Right atrium auricular region (tissue), 2 donors: ENCODE measurements around the gene RFX6. TPM values are rescaled to one million over a fixed set of nuclear protein-coding genes. Genes with fewer than 3 reads are reported as not detected.
A peak's percentile ranks its signal among the peaks of the same experiment; 100 is the strongest.

ENCODE experiments used
- DNase-seq: peaks from one replicate; pipeline ENCODE4 v3.0.0-alpha.2; 2019; ENCODE audit warnings: low spot score
- H3K27ac ChIP-seq, 2 donors: fragments of 200-600 bp; sonication (generic); 1 replicate in 1 of 2; 2 replicates in 1 of 2; pipeline ENCODE4 v1.5.1; 2016 to 2019
- H3K27me3 ChIP-seq, 2 donors: fragments of 200-600 bp; sonication (generic); one replicate each; pipeline versions ENCODE4 v1.5.1 to v1.6.0; 2017 to 2019
- H3K36me3 ChIP-seq: fragments of 200-600 bp; sonication (generic); one replicate; pipeline ENCODE4 v1.5.1; 2016
- H3K4me1 ChIP-seq, 2 donors: fragments of 200-600 bp; sonication (generic); one replicate each; pipeline versions ENCODE4 v1.5.1 to v1.6.0; 2017 to 2019
- H3K4me3 ChIP-seq, 2 donors: fragments of 200-600 bp; sonication (generic); 1 replicate in 1 of 2; 2 replicates in 1 of 2; pipeline ENCODE4 v1.5.1; 2017 to 2019; ENCODE audit warnings: mild to moderate bottlenecking in 1 of 2, moderate library complexity in 1 of 2
- H3K9me3 ChIP-seq, 2 donors: fragments of 200-600 bp; sonication (generic); one replicate each; pipeline ENCODE4 v1.5.1; 2019
- total RNA-seq, 2 donors: library from RNA; depleted of rRNA; stranded (reverse); fragments of >200 nt; gene quantifications; one replicate each; pipeline ENCODE4 v1.1.0, GENCODE V29; 2016
- TF ChIP-seq, protein P1 (sequence below), 2 donors: fragments of 200-600 bp; sonication (generic); IDR thresholded peaks; one replicate each; pipeline ENCODE4 v1.5.1; 2019; ENCODE audit warnings: antibody characterized with exemption in 2 of 2

The RFX6 gene
- total RNA-seq, 2 donors from 2014 or later: not detected

DNA sequence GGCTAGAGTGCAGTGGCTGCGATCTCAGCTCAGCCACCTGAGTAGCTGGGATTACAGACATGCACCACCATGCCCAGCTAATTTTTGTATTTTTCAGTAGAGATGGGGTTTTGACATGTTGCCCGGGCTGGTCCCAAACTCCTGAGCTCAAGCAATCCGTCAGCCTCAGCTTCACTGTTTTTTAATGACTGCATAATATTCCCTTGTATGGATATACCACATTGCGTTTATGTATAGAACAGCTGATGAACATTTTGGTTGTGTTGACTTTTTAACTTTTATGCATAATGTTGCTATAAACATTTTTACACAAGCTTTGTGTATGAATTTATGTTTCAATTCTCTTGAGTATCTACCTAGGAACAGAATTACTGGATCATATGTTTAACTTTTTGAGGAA lies 4.3 kb upstream of the RFX6 start:
- H3K27me3 ChIP-seq: peaks cover 6 to 16% of the 10 kb centered on the region in 2 donors
- H3K27ac ChIP-seq: no peak overlapping the region
- no peaks in the 10 kb centered on the region for H3K36me3 ChIP-seq
- peaks cover 0 to 13% of the 10 kb centered on the region in 2 donors for H3K4me1 ChIP-seq
- peaks cover 0 to 6% of the 10 kb centered on the region in 2 donors for H3K9me3 ChIP-seq
- no peak for DNase-seq
- TF ChIP-seq, protein P1, sequence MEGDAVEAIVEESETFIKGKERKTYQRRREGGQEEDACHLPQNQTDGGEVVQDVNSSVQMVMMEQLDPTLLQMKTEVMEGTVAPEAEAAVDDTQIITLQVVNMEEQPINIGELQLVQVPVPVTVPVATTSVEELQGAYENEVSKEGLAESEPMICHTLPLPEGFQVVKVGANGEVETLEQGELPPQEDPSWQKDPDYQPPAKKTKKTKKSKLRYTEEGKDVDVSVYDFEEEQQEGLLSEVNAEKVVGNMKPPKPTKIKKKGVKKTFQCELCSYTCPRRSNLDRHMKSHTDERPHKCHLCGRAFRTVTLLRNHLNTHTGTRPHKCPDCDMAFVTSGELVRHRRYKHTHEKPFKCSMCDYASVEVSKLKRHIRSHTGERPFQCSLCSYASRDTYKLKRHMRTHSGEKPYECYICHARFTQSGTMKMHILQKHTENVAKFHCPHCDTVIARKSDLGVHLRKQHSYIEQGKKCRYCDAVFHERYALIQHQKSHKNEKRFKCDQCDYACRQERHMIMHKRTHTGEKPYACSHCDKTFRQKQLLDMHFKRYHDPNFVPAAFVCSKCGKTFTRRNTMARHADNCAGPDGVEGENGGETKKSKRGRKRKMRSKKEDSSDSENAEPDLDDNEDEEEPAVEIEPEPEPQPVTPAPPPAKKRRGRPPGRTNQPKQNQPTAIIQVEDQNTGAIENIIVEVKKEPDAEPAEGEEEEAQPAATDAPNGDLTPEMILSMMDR (IDR thresholded peaks at IDR 0.05): no peak
- no peak overlapping the region for H3K4me3 ChIP-seq

DNA sequence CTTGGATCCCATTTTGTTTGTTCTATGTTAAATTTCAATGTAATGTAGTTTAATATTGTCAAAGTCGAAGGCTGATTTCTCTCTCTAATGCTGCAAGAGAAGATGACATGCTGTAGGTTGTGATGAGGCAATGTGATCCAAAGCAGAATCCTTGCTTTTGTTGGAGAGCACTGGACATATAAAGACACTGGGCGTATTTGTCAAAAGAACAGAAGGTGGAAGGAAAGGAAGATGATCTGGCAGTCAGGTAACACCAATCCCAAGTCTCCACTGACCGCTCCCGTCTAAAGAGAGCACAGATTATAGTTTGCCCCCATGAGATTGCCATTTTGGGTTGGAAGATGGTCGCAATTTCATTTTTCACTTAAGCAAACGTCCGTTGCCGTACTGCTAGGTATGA lies 935 bp upstream of the RFX6 start:
- Histone ChIP-seq H3K27ac (no peak overlapping the region), H3K4me3 (no peak overlapping the region), H3K27me3 (peaks cover 11 to 16% of the 10 kb centered on the region in 2 donors), H3K36me3 (no peaks in the 10 kb centered on the region), H3K9me3 (peaks cover 0 to 6% of the 10 kb centered on the region in 2 donors), H3K4me1 (peaks cover 0 to 13% of the 10 kb centered on the region in 2 donors)
- no peak for DNase-seq
- TF ChIP-seq, protein P1 (IDR thresholded peaks at IDR 0.05): no peak

DNA sequence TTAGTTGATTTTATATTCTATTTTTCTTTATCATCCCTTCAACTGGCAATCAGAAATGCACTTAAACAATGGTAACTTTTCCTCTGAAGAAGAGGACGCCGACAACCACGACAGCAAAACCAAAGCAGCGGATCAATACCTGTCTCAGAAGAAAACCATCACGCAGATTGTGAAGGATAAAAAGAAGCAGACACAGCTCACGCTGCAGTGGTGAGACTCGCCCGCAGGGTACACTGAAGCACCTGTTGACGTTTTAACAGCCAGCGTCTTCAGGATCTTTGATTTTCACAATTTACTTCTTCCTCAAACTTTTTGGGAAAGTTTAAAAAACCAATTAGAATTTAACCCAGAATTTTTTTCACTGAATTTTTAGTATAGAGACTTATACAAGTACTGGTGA lies 701 bp downstream of the RFX6 start:
- H3K4me1 ChIP-seq: peaks cover 0 to 13% of the 10 kb centered on the region in 2 donors
- no peaks in the 10 kb centered on the region for H3K36me3 ChIP-seq
- TF ChIP-seq, protein P1 (IDR thresholded peaks at IDR 0.05): no peak
- H3K27ac ChIP-seq: no peak overlapping the region
- no peak overlapping the region for H3K4me3 ChIP-seq
- H3K9me3 ChIP-seq: peaks cover 0 to under 1% of the 10 kb centered on the region in 2 donors
- H3K27me3 ChIP-seq: peaks cover 11 to 16% of the 10 kb centered on the region in 2 donors
- DNase-seq: no peak

DNA sequence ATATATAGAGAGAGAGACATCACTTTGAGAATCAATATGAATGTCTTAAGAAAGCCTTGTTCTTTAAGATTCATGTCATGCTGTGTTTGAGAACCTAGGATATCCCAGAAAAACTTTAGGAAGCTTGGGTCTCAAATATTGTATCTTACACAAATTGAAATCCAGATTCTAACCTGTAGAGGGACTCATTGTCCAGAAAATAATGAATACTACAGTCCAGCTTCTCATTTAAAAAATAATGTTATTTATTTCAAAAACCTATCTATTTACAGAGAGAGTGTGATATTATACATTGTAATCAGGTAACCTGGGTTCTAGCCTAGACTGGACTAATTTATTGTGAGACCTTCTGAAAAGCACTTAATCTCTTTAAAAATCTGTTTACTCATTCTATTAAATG lies 4.2 kb downstream of the RFX6 start:
- H3K27ac ChIP-seq: no peak overlapping the region
- H3K9me3 ChIP-seq: no peaks in the 10 kb centered on the region
- TF ChIP-seq, protein P1 (IDR thresholded peaks at IDR 0.05): peak in 1 of 2 donors; percentile 16
- H3K4me1 ChIP-seq: peaks cover 0 to 11% of the 10 kb centered on the region in 2 donors
- H3K36me3 ChIP-seq: no peaks in the 10 kb centered on the region
- DNase-seq: no peak
- peaks cover 10 to 14% of the 10 kb centered on the region in 2 donors for H3K27me3 ChIP-seq
- H3K4me3 ChIP-seq: no peak overlapping the region

DNA sequence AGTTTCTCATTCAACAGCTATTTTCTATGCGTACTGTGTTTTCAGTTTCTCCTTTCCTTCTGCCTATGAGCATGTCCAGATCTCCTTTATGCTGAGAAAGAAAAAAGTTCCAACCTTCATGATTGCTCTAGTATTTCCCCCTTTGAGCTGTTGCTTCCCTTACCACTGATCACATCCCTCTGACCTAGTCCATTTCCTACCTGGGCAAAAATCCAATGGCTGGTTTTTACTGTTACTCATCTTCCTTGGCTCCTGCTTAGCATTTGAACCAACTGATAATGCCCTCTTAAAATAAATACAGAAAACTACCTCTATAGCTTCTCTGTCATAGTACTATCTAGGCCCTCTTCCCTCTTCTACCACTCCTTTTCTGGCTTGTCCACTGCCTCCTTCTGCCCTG lies 6.0 kb downstream of the RFX6 start:
- no peaks in the 10 kb centered on the region for H3K36me3 ChIP-seq
- no peak overlapping the region for H3K27ac ChIP-seq
- no peaks in the 10 kb centered on the region for H3K4me1 ChIP-seq
- TF ChIP-seq, protein P1 (IDR thresholded peaks at IDR 0.05): no peak
- H3K4me3 ChIP-seq: no peak overlapping the region
- DNase-seq: no peak
- H3K27me3 ChIP-seq: peaks cover 0 to 4% of the 10 kb centered on the region in 2 donors
- H3K9me3 ChIP-seq: no peaks in the 10 kb centered on the region

DNA sequence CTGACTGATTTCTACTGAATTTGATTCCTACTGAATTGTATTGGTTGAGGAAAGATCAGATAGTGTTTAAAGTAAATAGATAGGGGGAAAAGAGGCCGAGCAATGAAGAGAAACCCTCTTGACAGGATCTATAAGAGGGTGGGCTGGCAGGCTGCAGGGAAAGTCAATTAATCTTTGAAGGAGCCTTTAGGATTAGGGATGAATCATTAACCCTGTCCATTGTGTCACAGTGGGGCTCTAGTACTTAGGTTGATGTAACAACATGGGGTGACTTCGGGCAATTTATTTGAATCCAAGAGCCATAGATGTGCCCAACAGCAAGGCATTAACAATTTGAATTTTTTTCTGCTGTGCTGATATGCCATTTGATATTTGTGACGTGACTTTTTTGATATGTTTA lies 7.5 kb downstream of the RFX6 start:
- H3K36me3 ChIP-seq: no peaks in the 10 kb centered on the region
- DNase-seq: no peak
- no peaks in the 10 kb centered on the region for H3K27me3 ChIP-seq
- H3K4me1 ChIP-seq: no peaks in the 10 kb centered on the region
- no peak overlapping the region for H3K27ac ChIP-seq
- TF ChIP-seq, protein P1 (IDR thresholded peaks at IDR 0.05): no peak
- H3K4me3 ChIP-seq: no peak overlapping the region
- no peaks in the 10 kb centered on the region for H3K9me3 ChIP-seq
